ENCODE results near the gene FARP1. TPM values are rescaled to one million over a fixed set of nuclear protein-coding genes. Genes with fewer than 3 reads are reported as not detected.

Gene FARP1
- total and polyA plus RNA-seq, 2 of the 8 experiments (the other 6 are each of a cell fraction or from before 2014, with no cell fraction given): 24.7 to 104 TPM

- CTCF ChIA-PET (ENCODE audit: partially characterized antibody): interaction anchor here (1.0 to 5.7 kb wide), 3 partner anchors 10 to 64 kb away, joined by 4 to 22 read pairs (median 4); no protein-coding TSS in a partner anchor
- peaks cover 4 to 41% (median 28%) of the 10 kb centered on the region in 4 experiments; a peak in 6 of 7 replicates for H3K4me1 ChIP-seq (replicated peaks in 1 of 4; ENCODE audit: control insufficient read depth in 3 of 4, insufficient read depth in 4 of 4, low read length in 3 of 4)
- TF ChIP-seq CREB1 (IDR thresholded peaks at IDR 0.05) (no peak), POLR2A (IDR thresholded peaks at IDR 0.05; ENCODE audit: control extremely low read depth in 1 of 2, low read depth in 2 of 2, low read length in 2 of 2) (no peak), SIN3A (conservative IDR thresholded peaks at IDR 0.05 in 1 of 2, IDR thresholded peaks at IDR 0.05 in 1 of 2; ENCODE audit: low read depth in 1 of 2, low read length in 2 of 2) (no peak), POU5F1 (IDR thresholded peaks at IDR 0.05; ENCODE audit: low read depth, low read length) (no peak), NANOG (IDR thresholded peaks at IDR 0.05; ENCODE audit: insufficient read depth, low read depth, low read length, poor library complexity, severe bottlenecking) (no peak), CHD1 (IDR thresholded peaks at IDR 0.05; ENCODE audit: low read depth, low read length) (no peak), ATF3 (IDR thresholded peaks at IDR 0.05; ENCODE audit: insufficient read depth, low read depth, low read length) (no peak), CBX5 (IDR thresholded peaks at IDR 0.05; ENCODE audit: low read depth, low read length) (no peak), MAFK (IDR thresholded peaks at IDR 0.05; ENCODE audit: low read depth, low read length) (no peak), ASH2L (IDR thresholded peaks at IDR 0.05; ENCODE audit: low read length) (no peak), BCL11A (IDR thresholded peaks at IDR 0.05; ENCODE audit: low read depth in 2 of 2, low read length in 2 of 2) (no peak), TEAD4 (IDR thresholded peaks at IDR 0.05; ENCODE audit: low read depth, low read length) (no peak), GABPA (IDR thresholded peaks at IDR 0.05; ENCODE audit: borderline replicate concordance, insufficient read depth, low read length) (no peak)
- TF ChIP-seq, protein P1, sequence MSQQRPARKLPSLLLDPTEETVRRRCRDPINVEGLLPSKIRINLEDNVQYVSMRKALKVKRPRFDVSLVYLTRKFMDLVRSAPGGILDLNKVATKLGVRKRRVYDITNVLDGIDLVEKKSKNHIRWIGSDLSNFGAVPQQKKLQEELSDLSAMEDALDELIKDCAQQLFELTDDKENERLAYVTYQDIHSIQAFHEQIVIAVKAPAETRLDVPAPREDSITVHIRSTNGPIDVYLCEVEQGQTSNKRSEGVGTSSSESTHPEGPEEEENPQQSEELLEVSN (IDR thresholded peaks at IDR 0.05): no peak
Observed at GRCh38 chr13:98325724-98326123, 182.8 kb downstream of the FARP1 start.

More at GRCh38 chr13:98325724-98326123, 182.8 kb downstream of the FARP1 start:
- H3K14ac ChIP-seq (ENCODE audit: insufficient read length): no peak overlapping the region
- H3K27me3 ChIP-seq (replicated peaks in 1 of 4; ENCODE audit: control insufficient read depth in 3 of 4, extremely low read depth in 1 of 4, insufficient read depth in 3 of 4, low read length in 3 of 4): no peaks in the 10 kb centered on the region
- peak overlapping the region; percentile 18 for H4K5ac ChIP-seq (ENCODE audit: insufficient read length, low read depth, low read length)
- H2BK20ac ChIP-seq (ENCODE audit: low read length): no peak overlapping the region
- H3K23me2 ChIP-seq (ENCODE audit: low read depth, low read length): no peaks in the 10 kb centered on the region
- WGBS, 2 experiments (ENCODE audit: extremely low coverage in 1 of 2, insufficient coverage in 1 of 2, insufficient read length in 1 of 2, insufficient replicate concordance in 2 of 2, low coverage in 1 of 2, low lambda C conversion rate in 2 of 2, missing lambda C conversion rate in 1 of 2): 77% methylated on average over 3 of the region's 3 CpGs; no CpG with 5 or more reads in 1 of the 2 experiments
- H2AK5ac ChIP-seq (ENCODE audit: low read depth, low read length): no peak overlapping the region
- H3K9me3 ChIP-seq (ENCODE audit: insufficient read depth in 2 of 2, low read depth in 1 of 2, low read length in 1 of 2): no peaks in the 10 kb centered on the region
- H2BK12ac ChIP-seq (ENCODE audit: low read depth, low read length): no peak overlapping the region
- H3K9ac ChIP-seq (replicated peaks in 1 of 4; ENCODE audit: extremely low read depth in 1 of 4, low read depth in 3 of 4, low read length in 3 of 4): no peak overlapping the region
- H3K79me1 ChIP-seq (ENCODE audit: low read depth, low read length): no peaks in the 10 kb centered on the region
- no peak overlapping the region for H2BK120ac ChIP-seq (replicated peaks; ENCODE audit: low read depth, low read length)
- H2BK5ac ChIP-seq (ENCODE audit: low read depth, low read length): no peak overlapping the region
- peak; percentile 42 for FAIRE-seq
- H4K8ac ChIP-seq (ENCODE audit: extremely low read depth, insufficient read depth, low read length): no peak overlapping the region
- no peak overlapping the region for H3K4me3 ChIP-seq (ENCODE audit: extremely low read depth in 1 of 4, insufficient read depth in 2 of 4, low read depth in 3 of 4, low read length in 4 of 4)
- H3K4me2 ChIP-seq (ENCODE audit: insufficient read depth in 1 of 2, low read depth in 2 of 2, low read length in 2 of 2): no peak overlapping the region
- POLR2A ChIA-PET (ENCODE audit: partially characterized antibody): interaction anchor here (0.8 to 1.1 kb wide), 2 partner anchors 11 to 21 kb away, joined by 3 read pairs; no protein-coding TSS in a partner anchor
- no peaks in the 10 kb centered on the region for H4K20me1 ChIP-seq (replicated peaks in 1 of 2; ENCODE audit: control insufficient read depth in 1 of 2, insufficient read depth in 2 of 2, low read length in 2 of 2)
- H3K27ac ChIP-seq (ENCODE audit: low read depth, low read length): no peak overlapping the region
- DNase-seq (ENCODE audit: low read depth in 1 of 2, low spot score in 2 of 2): no peak
- peaks cover 0 to 44% of the 10 kb centered on the region in 2 experiments; a peak in 2 of 4 replicates for H3K79me2 ChIP-seq (ENCODE audit: control insufficient read depth in 1 of 2, insufficient read depth in 2 of 2, low read length in 2 of 2)
- no peak overlapping the region for H2BK15ac ChIP-seq (ENCODE audit: low read length)
- no peak overlapping the region for H3K18ac ChIP-seq (ENCODE audit: extremely low read depth, low read length)
- no peak overlapping the region for H2AFZ ChIP-seq (ENCODE audit: low read length)
- H3K56ac ChIP-seq (replicated peaks; ENCODE audit: insufficient read length, low read depth, low read length): no peak overlapping the region
- no peak overlapping the region for H3K4ac ChIP-seq (replicated peaks; ENCODE audit: insufficient read length, low read depth, low read length)
- no peak overlapping the region for H3K23ac ChIP-seq (ENCODE audit: insufficient read length)
- H3K36me3 ChIP-seq (ENCODE audit: control insufficient read depth in 2 of 4, insufficient read depth in 4 of 4, low read length in 3 of 4): no peaks in the 10 kb centered on the region
- no peak overlapping the region for H4K91ac ChIP-seq (replicated peaks; ENCODE audit: insufficient read length, low read length)

All from H1 (cell line).